GM18508 (cell line): ENCODE data around the gene TLCD3A.
"Not testable (repeated sequence)": the region's sequence is repeated elsewhere in the genome, so short reads cannot be mapped to it uniquely, and the experiment has no call there.

ENCODE experiments used
- ATAC-seq: cut with Tn5 transposase; IDR thresholded peaks from one replicate; pipeline ENCODE4 v1.9.1; 2021; ENCODE audit warnings: moderate number of reproducible peaks; ENCODE audit not compliant: insufficient read depth, unreplicated experiment

Gene TLCD3A

GRCh38 chr17:746181-746580 lies 13.8 kb downstream of the TLCD3A start:
- no peak for ATAC-seq

- no peak for ATAC-seq
These were observed 14.6 kb downstream of the TLCD3A start for GRCh38 chr17:746783-747629.

GRCh38 chr17:748604-749003 lies 16.2 kb downstream of the TLCD3A start:
- not testable (repeated sequence) for ATAC-seq

- ATAC-seq, result not testable (repeated sequence)
These were observed 17.0 kb downstream of the TLCD3A start for GRCh38 chr17:749359-749758.

GRCh38 chr17:750431-751037 lies 18.1 kb downstream of the TLCD3A start:
- no peak for ATAC-seq

GRCh38 chr17:751269-752001 lies 19.0 kb downstream of the TLCD3A start:
- no peak for ATAC-seq

- peak; percentile 57 for ATAC-seq
These were observed 19.7 kb downstream of the TLCD3A start, which contains the start of gene GEMIN4 for GRCh38 chr17:752002-752619. GEMIN4 (minus strand) TSS chr17:752264; CDS start chr17:752142, 122 bp downstream.

- ATAC-seq, result no peak
These were observed 20.3 kb downstream of the TLCD3A start for GRCh38 chr17:752620-753219.

GRCh38 chr17:753418-753817 lies 21.0 kb downstream of the TLCD3A start:
- ATAC-seq, result no peak

GRCh38 chr17:755319-755961 lies 23.0 kb downstream of the TLCD3A start:
- ATAC-seq, result not testable (repeated sequence)

- not testable (repeated sequence) for ATAC-seq
These were observed 23.7 kb downstream of the TLCD3A start for GRCh38 chr17:756010-756567.

- ATAC-seq, result no peak
These were observed 27.6 kb downstream of the TLCD3A start for GRCh38 chr17:759964-760363.

GRCh38 chr17:760371-760770 lies 28.0 kb downstream of the TLCD3A start:
- ATAC-seq, result no peak

- ATAC-seq, result no peak
These were observed 34.7 kb downstream of the TLCD3A start for GRCh38 chr17:767076-767475.

- no peak for ATAC-seq
These were observed 40.6 kb downstream of the TLCD3A start for GRCh38 chr17:773016-773415.

- ATAC-seq, result no peak
These were observed 41.3 kb downstream of the TLCD3A start for GRCh38 chr17:773467-774312.

GRCh38 chr17:774313-774584 lies 41.9 kb downstream of the TLCD3A start:
- no peak for ATAC-seq

- no peak for ATAC-seq
These were observed 45.7 kb downstream of the TLCD3A start for GRCh38 chr17:778096-778495.
